Neural cell (in vitro differentiated cells): ENCODE data around the gene MLEC.

Experiments
- CTCF ChIP-seq: fragments of 450-650 bp; IDR thresholded peaks from 2 replicates; pipeline ENCODE4 v1.5.1; 2014; ENCODE audit warnings: antibody characterized with exemption, mild to moderate bottlenecking, moderate library complexity; ENCODE audit not compliant: poor library complexity, severe bottlenecking
- EP300 ChIP-seq: fragments of 450-650 bp; conservative IDR thresholded peaks from 2 replicates; pipeline ENCODE4 v1.6.1; 2014; ENCODE audit warnings: antibody characterized with exemption, mild to moderate bottlenecking, moderate library complexity; ENCODE audit not compliant: poor library complexity, severe bottlenecking
- EZH2 ChIP-seq: fragments of 200-600, 300-800 bp; shearing (Covaris generic), sonication (generic); IDR thresholded peaks from 2 replicates; pipeline ENCODE4 v1.6.1; 2014; ENCODE audit warnings: antibody characterized with exemption, low read length, borderline replicate concordance, mild to moderate bottlenecking; ENCODE audit not compliant: insufficient read depth, poor library complexity, severe bottlenecking
- MXI1 ChIP-seq: fragments of 450-650 bp; conservative IDR thresholded peaks from 2 replicates; pipeline ENCODE4 v1.6.1; 2014; ENCODE audit warnings: antibody characterized with exemption, mild to moderate bottlenecking; ENCODE audit not compliant: poor library complexity, severe bottlenecking
- POLR2AphosphoS5 ChIP-seq: IDR thresholded peaks from 2 replicates; pipeline ENCODE4 v1.6.1; 2012
- RAD21 ChIP-seq: fragments of 450-650 bp; conservative IDR thresholded peaks from 2 replicates; pipeline ENCODE4 v1.6.1; 2014; ENCODE audit warnings: antibody characterized with exemption, mild to moderate bottlenecking, moderate library complexity
- SMC3 ChIP-seq: fragments of 450-650 bp; conservative IDR thresholded peaks from 2 replicates; pipeline ENCODE4 v1.6.1; 2014; ENCODE audit warnings: antibody characterized with exemption, mild to moderate bottlenecking, moderate library complexity; ENCODE audit not compliant: poor library complexity
- TAF1 ChIP-seq: IDR thresholded peaks from 2 replicates; pipeline ENCODE4 v1.6.1; 2012; ENCODE audit warnings: low read depth
- TF ChIP-seq, protein P1 (sequence below): IDR thresholded peaks from 2 replicates; pipeline ENCODE4 v1.6.1; 2012; ENCODE audit warnings: borderline replicate concordance

DNA sequence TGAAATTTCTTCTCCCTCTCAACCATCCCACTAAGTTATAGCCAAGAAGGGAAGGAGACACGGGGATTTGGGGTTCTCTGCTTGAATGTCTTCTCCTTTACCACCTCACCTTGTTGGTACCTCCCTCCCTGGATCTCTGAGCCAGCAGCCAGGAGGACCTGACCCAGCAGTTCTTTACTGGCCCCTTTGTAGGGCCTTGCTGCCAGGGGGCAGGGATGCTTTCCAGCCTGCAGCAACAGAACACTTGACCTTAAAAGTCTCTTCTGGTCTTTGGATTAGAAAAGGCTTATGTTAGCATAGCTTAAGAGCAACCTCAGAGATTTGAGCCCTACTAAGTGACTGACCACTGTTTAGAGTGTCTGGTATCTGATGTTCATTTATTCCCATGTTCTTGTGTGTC is 10.4 kb downstream of the MLEC start:
- TF ChIP-seq SMC3: no peak
- TF ChIP-seq CTCF: no peak
- no peak for TF ChIP-seq TAF1
- no peak for TF ChIP-seq EZH2
- TF ChIP-seq MXI1: no peak
- TF ChIP-seq RAD21: no peak
- TF ChIP-seq EP300: no peak
- no peak for TF ChIP-seq POLR2AphosphoS5
- TF ChIP-seq, protein P1, sequence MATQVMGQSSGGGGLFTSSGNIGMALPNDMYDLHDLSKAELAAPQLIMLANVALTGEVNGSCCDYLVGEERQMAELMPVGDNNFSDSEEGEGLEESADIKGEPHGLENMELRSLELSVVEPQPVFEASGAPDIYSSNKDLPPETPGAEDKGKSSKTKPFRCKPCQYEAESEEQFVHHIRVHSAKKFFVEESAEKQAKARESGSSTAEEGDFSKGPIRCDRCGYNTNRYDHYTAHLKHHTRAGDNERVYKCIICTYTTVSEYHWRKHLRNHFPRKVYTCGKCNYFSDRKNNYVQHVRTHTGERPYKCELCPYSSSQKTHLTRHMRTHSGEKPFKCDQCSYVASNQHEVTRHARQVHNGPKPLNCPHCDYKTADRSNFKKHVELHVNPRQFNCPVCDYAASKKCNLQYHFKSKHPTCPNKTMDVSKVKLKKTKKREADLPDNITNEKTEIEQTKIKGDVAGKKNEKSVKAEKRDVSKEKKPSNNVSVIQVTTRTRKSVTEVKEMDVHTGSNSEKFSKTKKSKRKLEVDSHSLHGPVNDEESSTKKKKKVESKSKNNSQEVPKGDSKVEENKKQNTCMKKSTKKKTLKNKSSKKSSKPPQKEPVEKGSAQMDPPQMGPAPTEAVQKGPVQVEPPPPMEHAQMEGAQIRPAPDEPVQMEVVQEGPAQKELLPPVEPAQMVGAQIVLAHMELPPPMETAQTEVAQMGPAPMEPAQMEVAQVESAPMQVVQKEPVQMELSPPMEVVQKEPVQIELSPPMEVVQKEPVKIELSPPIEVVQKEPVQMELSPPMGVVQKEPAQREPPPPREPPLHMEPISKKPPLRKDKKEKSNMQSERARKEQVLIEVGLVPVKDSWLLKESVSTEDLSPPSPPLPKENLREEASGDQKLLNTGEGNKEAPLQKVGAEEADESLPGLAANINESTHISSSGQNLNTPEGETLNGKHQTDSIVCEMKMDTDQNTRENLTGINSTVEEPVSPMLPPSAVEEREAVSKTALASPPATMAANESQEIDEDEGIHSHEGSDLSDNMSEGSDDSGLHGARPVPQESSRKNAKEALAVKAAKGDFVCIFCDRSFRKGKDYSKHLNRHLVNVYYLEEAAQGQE: no peak
